Ovary (tissue), 9 donors: ENCODE data around the gene RASA2. TPM values are rescaled to one million over a fixed set of nuclear protein-coding genes. Genes with fewer than 3 reads are reported as not detected.
A peak's percentile ranks its signal among the peaks of the same experiment; 100 is the strongest.

Experiments used
- DNase-seq, 5 donors: peaks; one replicate each; pipeline ENCODE4 v3.0.0-alpha.2; 2019 to 2020
- H3K27ac ChIP-seq, 2 donors: fragments of 200-600 bp; one replicate each; pipeline versions ENCODE4 v1.5.1 to v1.8.0; 2019 to 2022
- H3K27me3 ChIP-seq: fragments of 200-600 bp; one replicate; pipeline ENCODE4 v1.8.0; 2022
- H3K36me3 ChIP-seq: fragments of 200-600 bp; sonication (generic); one replicate; pipeline ENCODE4 v1.5.1; 2019
- H3K4me1 ChIP-seq: one replicate; pipeline ENCODE4 v1.8.1; 2013; ENCODE audit warnings: mild to moderate bottlenecking, moderate library complexity; ENCODE audit not compliant: insufficient read depth
- H3K4me3 ChIP-seq: fragments of 200-600 bp; sonication (generic); one replicate; pipeline ENCODE4 v1.5.1; 2017
- H3K9me3 ChIP-seq, 2 donors: fragments of 200-600 bp in 1 of 2; sonication (generic) in 1 of 2; one replicate each; pipeline versions ENCODE4 v1.5.1 to v1.8.1; 2013 to 2019; ENCODE audit warnings: mild to moderate bottlenecking in 1 of 2, moderate library complexity in 1 of 2
- EP300 ChIP-seq: sonication (generic); formaldehyde crosslinking; IDR thresholded peaks from one replicate; pipeline ENCODE4 v1.6.1; 2017; ENCODE audit warnings: antibody characterized with exemption
- POLR2A ChIP-seq: fragments of 450-650 bp; IDR thresholded peaks from one replicate; pipeline ENCODE4 v1.6.1; 2017; ENCODE audit warnings: antibody characterized with exemption, mild to moderate bottlenecking, moderate library complexity
- WGBS, 3 donors: extraction: QIAGEN DNeasy Blood & Tissue Kit in 1 of 3; methylation state at CpG; one replicate each; pipeline versions ENCODE4 v1.1.5 to v1.1.7; 2013 to 2017; 5-methylcytosine and 5-hydroxymethylcytosine counted together
- intact Hi-C, 4 donors: fragments of 100-400 bp; cut with DNase I; formaldehyde crosslinking; loops; one replicate each; pipeline versions ENCODE4 v1.11.0 to v1.15.1; 2022 to 2023
- polyA plus RNA-seq, 2 donors: library from polyadenylated mRNA; stranded (reverse); fragments of 200-250 nt in 1 of 2; fragments of 350-450 nt in 1 of 2; fragmentation: Illumina TruSeq in 1 of 2; extraction: RNeasy Lipid Tissue Mini Kit (QIAGEN cat#74804) in 1 of 2; gene quantifications; one replicate each; pipeline ENCODE4 v1.2.3, GENCODE V29; 2013 to 2014
- total RNA-seq, 7 donors: library from RNA; depleted of rRNA in 2 of 7; stranded (reverse); fragments of >200 nt in 2 of 7; fragmentation: NEBNext Ultra II Directional in 3 of 7; extraction: Animal tissue kit (Norgen Biotek cat#: 25700) in 3 of 7; gene quantifications; one replicate each; pipeline versions ENCODE4 v1.1.0 to v1.2.4, GENCODE V29; 2016 to 2023
- TF ChIP-seq, protein P1 (sequence below), 3 donors: fragments of 450-650 bp in 2 of 3; fragments of 200-600 bp in 1 of 3; IDR thresholded peaks; one replicate each; pipeline versions ENCODE4 v1.5.1 to v1.8.0; 2016 to 2022; ENCODE audit warnings: antibody characterized with exemption in 3 of 3, mild to moderate bottlenecking in 1 of 3
- donor health status: DM: no; HTN: no; CAD: no; lungs with moderate emphysema.
- donor health status: DM: no; HTN: no; CAD: no.
- donor health status: Bipolar disorder and iron deficiency.
- donor health status: DM: yes; HTN: yes; CAD: no.
- donor health status: DM: no; HTN: no; CAD: no.
- donor health status: DM: yes; HTN: yes; CAD: no.

Gene RASA2
- total and polyA plus RNA-seq, 9 donors, result 6.9 to 28.1 (median 17.6) TPM

DNA sequence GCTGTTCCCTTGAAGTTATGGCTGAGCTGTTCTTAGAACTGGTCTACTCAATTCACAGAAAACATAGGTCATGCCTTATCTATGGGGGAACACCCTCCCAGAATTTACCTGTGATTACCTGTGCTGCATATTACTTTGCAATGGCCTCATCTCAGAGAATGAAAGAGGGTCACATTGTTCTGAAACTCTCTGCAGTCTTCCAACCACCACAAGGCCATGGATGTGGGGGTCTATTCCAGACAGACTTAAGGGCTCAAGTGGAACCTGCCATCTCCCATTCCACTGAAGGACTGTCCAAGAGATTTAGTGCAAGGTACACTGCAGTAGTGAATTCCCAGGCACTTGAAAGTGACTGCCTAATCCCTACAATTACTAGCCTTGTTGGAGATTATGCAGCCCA, 40.1 kb upstream of the RASA2 start:
- Histone ChIP-seq H3K36me3 (no peaks in the 10 kb centered on the region), H3K27me3 (no peaks in the 10 kb centered on the region), H3K27ac (no peak overlapping the region), H3K4me1 (peaks cover 10% of the 10 kb centered on the region), H3K9me3 (no peaks in the 10 kb centered on the region), H3K4me3 (no peak overlapping the region)
- no peak for DNase-seq
- intact Hi-C loops, result no loop called here
- TF ChIP-seq EP300, result no peak
- TF ChIP-seq, protein P1, sequence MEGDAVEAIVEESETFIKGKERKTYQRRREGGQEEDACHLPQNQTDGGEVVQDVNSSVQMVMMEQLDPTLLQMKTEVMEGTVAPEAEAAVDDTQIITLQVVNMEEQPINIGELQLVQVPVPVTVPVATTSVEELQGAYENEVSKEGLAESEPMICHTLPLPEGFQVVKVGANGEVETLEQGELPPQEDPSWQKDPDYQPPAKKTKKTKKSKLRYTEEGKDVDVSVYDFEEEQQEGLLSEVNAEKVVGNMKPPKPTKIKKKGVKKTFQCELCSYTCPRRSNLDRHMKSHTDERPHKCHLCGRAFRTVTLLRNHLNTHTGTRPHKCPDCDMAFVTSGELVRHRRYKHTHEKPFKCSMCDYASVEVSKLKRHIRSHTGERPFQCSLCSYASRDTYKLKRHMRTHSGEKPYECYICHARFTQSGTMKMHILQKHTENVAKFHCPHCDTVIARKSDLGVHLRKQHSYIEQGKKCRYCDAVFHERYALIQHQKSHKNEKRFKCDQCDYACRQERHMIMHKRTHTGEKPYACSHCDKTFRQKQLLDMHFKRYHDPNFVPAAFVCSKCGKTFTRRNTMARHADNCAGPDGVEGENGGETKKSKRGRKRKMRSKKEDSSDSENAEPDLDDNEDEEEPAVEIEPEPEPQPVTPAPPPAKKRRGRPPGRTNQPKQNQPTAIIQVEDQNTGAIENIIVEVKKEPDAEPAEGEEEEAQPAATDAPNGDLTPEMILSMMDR (IDR thresholded peaks at IDR 0.05), result no peak
- no peak for TF ChIP-seq POLR2A

DNA sequence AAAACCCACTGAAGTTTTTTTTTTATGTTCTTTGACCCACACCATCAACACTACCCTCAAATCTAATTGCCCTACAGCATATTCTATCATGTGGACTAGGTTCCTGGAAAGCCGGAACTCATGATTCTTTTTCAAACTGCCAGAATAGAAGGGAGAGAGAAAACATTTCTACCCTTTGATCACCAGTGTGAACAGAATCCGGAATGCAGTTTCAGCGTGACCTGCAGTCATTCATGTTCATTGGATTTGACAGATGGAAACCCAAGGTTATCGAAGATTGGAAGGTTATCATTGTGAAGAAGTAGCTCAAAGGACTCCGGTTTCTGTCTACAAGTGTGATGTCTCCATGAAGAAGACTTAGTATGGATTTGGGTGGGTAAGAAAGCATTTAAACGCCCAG, 39.4 kb upstream of the RASA2 start:
- no peak overlapping the region for H3K4me3 ChIP-seq
- peaks cover 8% of the 10 kb centered on the region for H3K4me1 ChIP-seq
- WGBS, 3 donors, result 83 to 90% (median 84%) methylated on average over 6 of the region's 6 CpGs
- TF ChIP-seq, protein P1 (IDR thresholded peaks at IDR 0.05), result no peak
- TF ChIP-seq EP300 (no peak), POLR2A (no peak)
- no peaks in the 10 kb centered on the region for H3K36me3 ChIP-seq
- intact Hi-C loops, result no loop called here
- H3K27ac ChIP-seq, result no peak overlapping the region
- H3K9me3 ChIP-seq, result no peaks in the 10 kb centered on the region
- DNase-seq, result no peak
- no peaks in the 10 kb centered on the region for H3K27me3 ChIP-seq

DNA sequence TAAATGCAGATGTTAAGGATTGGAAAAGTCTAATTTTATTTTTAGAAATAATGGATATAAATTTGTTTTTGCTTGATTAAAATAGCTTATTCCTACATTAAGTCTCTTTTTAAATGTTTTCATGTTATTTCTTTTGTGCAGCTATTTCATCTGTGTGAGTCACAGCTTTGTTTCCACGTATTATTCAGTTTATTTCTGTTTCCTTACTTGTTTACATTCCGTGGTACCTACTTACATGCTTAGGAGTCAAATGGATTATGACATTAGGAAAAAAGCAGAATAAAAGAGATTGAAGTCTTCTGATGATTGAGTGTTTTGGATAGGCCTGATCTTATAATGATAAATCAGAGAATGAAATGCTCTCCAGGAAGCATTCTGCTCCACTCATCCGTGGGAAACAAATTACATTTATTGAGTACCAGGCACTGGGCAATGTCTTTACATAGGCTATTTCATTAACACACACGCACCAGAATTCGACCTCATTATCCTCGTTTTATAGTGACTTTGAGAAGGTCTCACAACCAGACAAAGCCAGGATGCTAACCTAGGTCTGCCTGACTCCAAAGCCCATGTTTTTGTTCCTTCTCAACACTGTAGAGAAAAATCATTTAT, 38.1 kb upstream of the RASA2 start:
- 28 to 40% (median 32%) methylated on average over 6 of the region's 6 CpGs for WGBS, 3 donors
- Histone ChIP-seq H3K9me3 (no peaks in the 10 kb centered on the region), H3K36me3 (no peaks in the 10 kb centered on the region), H3K27ac (peak overlapping the region in 1 of 2 donors; percentile 6), H3K4me1 (peaks cover 1% of the 10 kb centered on the region), H3K4me3 (no peak overlapping the region), H3K27me3 (no peaks in the 10 kb centered on the region)
- intact Hi-C loops, result no loop called here
- TF ChIP-seq EP300, result no peak
- TF ChIP-seq POLR2A, result no peak
- TF ChIP-seq, protein P1 (IDR thresholded peaks at IDR 0.05), result no peak
- DNase-seq, result no peak

DNA sequence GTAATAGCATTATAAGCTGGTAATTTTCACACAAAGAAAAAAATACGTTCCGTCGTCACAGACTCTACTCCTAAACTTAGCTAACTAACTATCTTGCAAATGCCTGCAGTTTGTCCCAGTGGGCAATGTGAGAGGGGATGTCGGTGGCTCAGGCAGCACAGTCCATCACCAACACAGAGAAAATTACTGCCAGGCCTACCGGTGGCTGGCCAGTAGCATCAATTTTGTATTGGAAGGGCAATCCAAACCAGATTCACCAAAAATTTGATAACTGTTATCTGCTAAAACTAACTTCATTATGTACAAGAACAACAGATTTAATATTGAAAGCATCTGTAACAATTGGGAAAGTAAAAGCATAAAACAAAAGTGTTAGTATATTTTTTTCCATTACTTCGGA, 37.4 kb upstream of the RASA2 start:
- WGBS, 3 donors, result 55 to 63% (median 61%) methylated on average over 6 of the region's 6 CpGs
- H3K9me3 ChIP-seq, result no peaks in the 10 kb centered on the region
- no peak overlapping the region for H3K27ac ChIP-seq
- DNase-seq, result no peak
- intact Hi-C loops, result no loop called here
- H3K27me3 ChIP-seq, result no peaks in the 10 kb centered on the region
- no peaks in the 10 kb centered on the region for H3K36me3 ChIP-seq
- H3K4me1 ChIP-seq, result peaks cover 1% of the 10 kb centered on the region
- TF ChIP-seq, protein P1 (IDR thresholded peaks at IDR 0.05), result no peak
- no peak for TF ChIP-seq POLR2A
- TF ChIP-seq EP300, result no peak
- H3K4me3 ChIP-seq, result no peak overlapping the region
